Measurements from ENCODE around the gene BST2. TPM values are rescaled to one million over a fixed set of nuclear protein-coding genes. Genes with fewer than 3 reads are reported as not detected.
A peak's percentile ranks its signal among the peaks of the same experiment; 100 is the strongest.

BST2 gene
- total RNA-seq, 1 donor from 2014 or later: not detected

GRCh38 chr19:17448131-17448967, 42.9 kb upstream of the BST2 start, which contains the start of gene TMEM221:
Gene TMEM221, minus strand, starts transcription at chr19:17448668. Its CDS starts 206 bp downstream, at chr19:17448462.
- Mint-ChIP-seq H3K9me3 (no peaks in the 10 kb centered on the region), H3K4me1 (no peaks in the 10 kb centered on the region), H3K27ac (ENCODE audit: unreplicated experiment) (peak within 1 kb of the TSS; percentile 57), H3K27me3 (ENCODE audit: low read depth) (peaks cover 35% of the 10 kb centered on the region), H3K4me3 (peak within 1 kb of the TSS; percentile 49), H3K36me3 (ENCODE audit: low read depth) (no peaks in the 10 kb centered on the region)
- TF ChIP-seq CTCF (conservative IDR thresholded peaks at IDR 0.05): peak; percentile 64
- DNase-seq (ENCODE audit: low read depth, low spot score): peak; percentile 58

- no peak for TF ChIP-seq CTCF (conservative IDR thresholded peaks at IDR 0.05)
- H3K36me3 Mint-ChIP-seq (ENCODE audit: low read depth): no peaks in the 10 kb centered on the region
- no peaks in the 10 kb centered on the region for H3K4me1 Mint-ChIP-seq
- H3K27ac Mint-ChIP-seq (ENCODE audit: unreplicated experiment): no peak overlapping the region
- H3K4me3 Mint-ChIP-seq: peak overlapping the region; percentile 49
- no peaks in the 10 kb centered on the region for H3K9me3 Mint-ChIP-seq
- DNase-seq (ENCODE audit: low read depth, low spot score): no peak
- peaks cover 33% of the 10 kb centered on the region for H3K27me3 Mint-ChIP-seq (ENCODE audit: low read depth)
Observed at GRCh38 chr19:17447704-17448130, 42.3 kb upstream of the BST2 start.

- Mint-ChIP-seq H3K4me3 (no peak overlapping the region), H3K27me3 (ENCODE audit: low read depth) (peaks cover 23% of the 10 kb centered on the region), H3K36me3 (ENCODE audit: low read depth) (peaks cover 3% of the 10 kb centered on the region), H3K9me3 (no peaks in the 10 kb centered on the region), H3K4me1 (peaks cover 7% of the 10 kb centered on the region), H3K27ac (ENCODE audit: unreplicated experiment) (no peak overlapping the region)
- DNase-seq (ENCODE audit: low read depth, low spot score): no peak
- no peak for TF ChIP-seq CTCF (conservative IDR thresholded peaks at IDR 0.05)
Observed at GRCh38 chr19:17445526-17446165, 40.2 kb upstream of the BST2 start.

- Mint-ChIP-seq H3K4me1 (peaks cover 7% of the 10 kb centered on the region), H3K4me3 (peak overlapping the region; percentile 31), H3K9me3 (no peaks in the 10 kb centered on the region), H3K27ac (ENCODE audit: unreplicated experiment) (no peak overlapping the region), H3K27me3 (ENCODE audit: low read depth) (peaks cover 5% of the 10 kb centered on the region), H3K36me3 (ENCODE audit: low read depth) (peaks cover 3% of the 10 kb centered on the region)
- peak; percentile 31 for DNase-seq (ENCODE audit: low read depth, low spot score)
- TF ChIP-seq CTCF (conservative IDR thresholded peaks at IDR 0.05): peak; percentile 66
Observed at GRCh38 chr19:17441241-17442021, 36.0 kb upstream of the BST2 start.

GRCh38 chr19:17436874-17437267, 31.4 kb upstream of the BST2 start:
- no peak for TF ChIP-seq CTCF (conservative IDR thresholded peaks at IDR 0.05)
- H3K36me3 Mint-ChIP-seq (ENCODE audit: low read depth): peaks cover 3% of the 10 kb centered on the region
- H3K27me3 Mint-ChIP-seq (ENCODE audit: low read depth): peaks cover 5% of the 10 kb centered on the region
- no peak overlapping the region for H3K4me3 Mint-ChIP-seq
- peaks cover 7% of the 10 kb centered on the region for H3K4me1 Mint-ChIP-seq
- H3K27ac Mint-ChIP-seq (ENCODE audit: unreplicated experiment): no peak overlapping the region
- no peaks in the 10 kb centered on the region for H3K9me3 Mint-ChIP-seq
- DNase-seq (ENCODE audit: low read depth, low spot score): no peak
